GM12878 (cell line): ENCODE measurements around the gene GABBR2. TPM values are rescaled to one million over a fixed set of nuclear protein-coding genes. Genes with fewer than 3 reads are reported as not detected.

Experiments
- ATAC-seq: fragments of 200-7000 bp; cut with Tn5 transposase; 3 replicates; pipeline ENCODE4 v1.9.1; 2020; ENCODE audit warnings: mild to moderate bottlenecking, moderate library complexity
- BruUV-seq: library from RNA; stranded (reverse); fragments of 400-500 nt; replicated peaks from 2 replicates; lab custom pipeline; 2021; lab: Mats Ljungman, UMichigan
- CTCF ChIA-PET: fragments of 300-600 bp; sonication (Branson Sonifier 250); formaldehyde crosslinking; extraction: SDS; loops from one replicate; lab custom pipeline; 2021; ENCODE audit warnings: inconsistent platforms; lab: Yijun Ruan, JAX
- POLR2A ChIA-PET: fragments of 350-600 bp; formaldehyde crosslinking; extraction: SDS; loops from one replicate; lab custom pipeline; 2021; ENCODE audit warnings: inconsistent platforms; lab: Charles Lee
- RAD21 ChIA-PET: fragments of 300-600 bp; sonication (Branson Sonifier 250); formaldehyde crosslinking; loops from one replicate; lab custom pipeline; 2023; ENCODE audit warnings: antibody characterized with exemption; ENCODE audit not compliant: unreplicated experiment; lab: Charles Lee
- SMC1A ChIA-PET: fragments of 300-600 bp; sonication (Branson Sonifier 250); formaldehyde crosslinking; loops from one replicate; lab custom pipeline; 2023; ENCODE audit not compliant: unreplicated experiment, uncharacterized antibody; lab: Charles Lee
- DNase-seq: peaks from one replicate; pipeline ENCODE4 v3.0.0-alpha.2; 2011; ENCODE audit warnings: low read depth, low spot score
- FAIRE-seq: peaks from 3 replicates; lab custom pipeline; 2011; peaks lifted over from hg19 to GRCh38; lab: Jason Lieb, UNC
- H2AFZ ChIP-seq: 2 replicates; pipeline ENCODE4 v1.6.0; 2011; ENCODE audit warnings: low read depth, low read length, control low read depth; ENCODE audit not compliant: control insufficient read depth
- H3K27ac ChIP-seq: 2 replicates; pipeline ENCODE4 v1.5.1; 2011; ENCODE audit warnings: control low read depth; ENCODE audit not compliant: control insufficient read depth, insufficient read depth
- H3K27me3 ChIP-seq, 2 experiments: replicated peaks in 1 of 2; 2 replicates each; pipeline versions ENCODE4 v1.6.0 to v1.6.1; 2011; ENCODE audit warnings: low read length in 1 of 2; ENCODE audit not compliant: control insufficient read depth in 2 of 2, insufficient read depth in 2 of 2
- H3K36me3 ChIP-seq, 2 experiments: 2 replicates each; pipeline ENCODE4 v1.5.1; 2011; ENCODE audit warnings: low read length in 1 of 2; ENCODE audit not compliant: control insufficient read depth in 2 of 2, insufficient read depth in 2 of 2
- H3K4me1 ChIP-seq: 2 replicates; pipeline ENCODE4 v1.6.1; 2011; ENCODE audit warnings: mild to moderate bottlenecking, low read length, moderate library complexity, mixed read lengths; ENCODE audit not compliant: control insufficient read depth, insufficient read depth
- H3K4me2 ChIP-seq: 2 replicates; pipeline ENCODE4 v1.6.0; 2011; ENCODE audit warnings: control low read depth; ENCODE audit not compliant: control insufficient read depth, insufficient read depth
- H3K4me3 ChIP-seq: fragments of 200-600 bp; sonication (generic); 2 replicates; pipeline ENCODE4 v1.5.1; 2016
- H3K79me2 ChIP-seq: 2 replicates; pipeline ENCODE4 v1.6.0; 2011; ENCODE audit warnings: low read length; ENCODE audit not compliant: control insufficient read depth, insufficient read depth
- H3K9ac ChIP-seq: 2 replicates; pipeline ENCODE4 v1.8.0; 2011; ENCODE audit warnings: low read length, control low read depth, mixed read lengths; ENCODE audit not compliant: control insufficient read depth, insufficient read depth
- H3K9me3 ChIP-seq: replicated peaks from 3 replicates; pipeline ENCODE4 v1.5.1; 2011; ENCODE audit warnings: mild to moderate bottlenecking, low read length; ENCODE audit not compliant: control insufficient read depth, insufficient read depth
- H4K20me1 ChIP-seq: 2 replicates; pipeline ENCODE4 v1.6.0; 2011; ENCODE audit not compliant: control insufficient read depth, insufficient read depth
- ETV6 ChIP-seq, 2 experiments: fragments of 450-650 bp in 1 of 2; IDR thresholded peaks in 1 of 2; conservative IDR thresholded peaks in 1 of 2; 2 replicates each; pipeline ENCODE4 v1.6.1; 2014; ENCODE audit warnings: antibody characterized with exemption in 1 of 2, borderline replicate concordance in 1 of 2, low read depth in 1 of 2, mild to moderate bottlenecking in 1 of 2, moderate library complexity in 1 of 2
- HDAC2 ChIP-seq: fragments of 200-600 bp; sonication (generic); IDR thresholded peaks from 2 replicates; pipeline ENCODE4 v1.6.1; 2017
- HDAC6 ChIP-seq: fragments of 200-600 bp; sonication (generic); IDR thresholded peaks from one replicate; pipeline ENCODE4 v1.8.0; 2017; ENCODE audit warnings: antibody characterized with exemption; ENCODE audit not compliant: unreplicated experiment
- IKZF1 ChIP-seq: fragments of 450-650 bp; conservative IDR thresholded peaks from 2 replicates; pipeline ENCODE4 v1.6.1; 2017; ENCODE audit warnings: antibody characterized with exemption, mild to moderate bottlenecking
- KLF5 ChIP-seq: fragments of 450-650 bp; IDR thresholded peaks from 2 replicates; pipeline ENCODE4 v1.6.1; 2014; ENCODE audit warnings: mild to moderate bottlenecking; ENCODE audit not compliant: partially characterized antibody
- NBN ChIP-seq: fragments of 450-650 bp; IDR thresholded peaks from 2 replicates; pipeline ENCODE4 v1.6.1; 2016
- NFYA ChIP-seq: IDR thresholded peaks from 2 replicates; pipeline ENCODE4 v1.6.1; 2011; ENCODE audit warnings: low read depth, mild to moderate bottlenecking, low read length, improper control_type of control experiment, borderline replicate concordance
- PAX8 ChIP-seq: fragments of 450-650 bp; IDR thresholded peaks from 2 replicates; pipeline ENCODE4 v1.6.1; 2017; ENCODE audit warnings: mild to moderate bottlenecking, moderate library complexity
- RAD51 ChIP-seq: fragments of 450-650 bp; IDR thresholded peaks from 2 replicates; pipeline ENCODE4 v1.6.1; 2016; ENCODE audit warnings: moderate library complexity, mild to moderate bottlenecking, inconsistent platforms
- SMC3 ChIP-seq: IDR thresholded peaks from 2 replicates; pipeline ENCODE4 v1.6.1; 2011; ENCODE audit warnings: low read length, improper control_type of control experiment, borderline replicate concordance
- TCF7 ChIP-seq: IDR thresholded peaks from 2 replicates; pipeline ENCODE4 v1.6.1; 2014; ENCODE audit warnings: antibody characterized with exemption, borderline replicate concordance
- ZNF274 ChIP-seq: IDR thresholded peaks from one replicate; pipeline ENCODE4 v1.8.0; 2011; ENCODE audit not compliant: insufficient read length, insufficient read depth
- WGBS: methylation state at CpG from one replicate; pipeline ENCODE4 v1.1.6; 2016; ENCODE audit warnings: low lambda C conversion rate; ENCODE audit not compliant: insufficient replicate concordance, insufficient coverage; ENCODE audit errors: missing lambda C conversion rate; 5-methylcytosine and 5-hydroxymethylcytosine counted together
- in situ Hi-C: fragments of 300-500 bp; cut with MboI; formaldehyde crosslinking; loops from 9 replicates; pipeline ENCODE4 v1.14.3; 2018; ENCODE audit warnings: mixed read lengths
- intact Hi-C: fragments of 100-400 bp; cut with micrococcal nuclease; formaldehyde crosslinking; loops from one replicate; pipeline ENCODE4 v1.14.2; 2022; ENCODE audit not compliant: unreplicated experiment
- polyA plus RNA-seq, 11 experiments: library from polyadenylated mRNA; depleted of rRNA in 4 of 11; unstranded in 6 of 11; stranded (reverse) in 5 of 11; fragments of >200 nt; fragmentation: Nextera tagmentation in 4 of 11; fragmentation: Illumina TruSeq in 1 of 11; extraction: Ambion mirVana in 4 of 11; extraction: Trizol in 1 of 11; gene quantifications; 1 replicate in 1 of 11; 2 replicates in 10 of 11; pipeline versions ENCODE4 v1.2.1 to v1.2.3, GENCODE V29; 2011 to 2016; ENCODE audit warnings: inconsistent platforms in 2 of 11, missing spikeins in 2 of 11, low read depth in 1 of 11
- total RNA-seq, 4 experiments: library from RNA; depleted of rRNA in 3 of 4; stranded (reverse); fragments of >200 nt in 3 of 4; fragmentation: Illumina TruSeq in 1 of 4; extraction: Trizol in 1 of 4; gene quantifications; 2 replicates each; pipeline versions ENCODE4 v1.2.1 to v1.2.3, GENCODE V29; 2013 to 2021
- TF ChIP-seq, protein P1 (sequence below): fragments of 450-650 bp; IDR thresholded peaks from 2 replicates; pipeline ENCODE4 v1.6.1; 2017; ENCODE audit warnings: mild to moderate bottlenecking, low read depth, inconsistent platforms; ENCODE audit not compliant: poor library complexity, severe bottlenecking
- TF ChIP-seq, protein P2 (sequence below): IDR thresholded peaks from 2 replicates; pipeline ENCODE4 v1.6.1; 2011; ENCODE audit warnings: borderline replicate concordance, low read depth, mild to moderate bottlenecking, moderate library complexity, low read length; ENCODE audit not compliant: insufficient read depth, poor library complexity, severe bottlenecking
- TF ChIP-seq, protein P3 (sequence below): fragments of 450-650 bp; IDR thresholded peaks from 2 replicates; pipeline ENCODE4 v1.6.1; 2017; ENCODE audit warnings: mild to moderate bottlenecking
- TF ChIP-seq, protein P4 (sequence below): IDR thresholded peaks from 2 replicates; pipeline ENCODE4 v1.6.1; 2011; ENCODE audit warnings: borderline replicate concordance, low read depth, mild to moderate bottlenecking, moderate library complexity, mixed read lengths, low read length; ENCODE audit not compliant: insufficient read depth; ENCODE audit errors: extremely low read length
- TF ChIP-seq, protein P5 (sequence below): fragments of 450-650 bp; IDR thresholded peaks from 2 replicates; pipeline ENCODE4 v1.6.1; 2016; ENCODE audit warnings: mild to moderate bottlenecking

Gene GABBR2
- total and polyA plus RNA-seq, 10 of the 15 experiments (the other 5 are each of a cell fraction or from before 2014, with no cell fraction given), result 0.02 to 2.2 (median 0.06) TPM; not detected in 2

DNA sequence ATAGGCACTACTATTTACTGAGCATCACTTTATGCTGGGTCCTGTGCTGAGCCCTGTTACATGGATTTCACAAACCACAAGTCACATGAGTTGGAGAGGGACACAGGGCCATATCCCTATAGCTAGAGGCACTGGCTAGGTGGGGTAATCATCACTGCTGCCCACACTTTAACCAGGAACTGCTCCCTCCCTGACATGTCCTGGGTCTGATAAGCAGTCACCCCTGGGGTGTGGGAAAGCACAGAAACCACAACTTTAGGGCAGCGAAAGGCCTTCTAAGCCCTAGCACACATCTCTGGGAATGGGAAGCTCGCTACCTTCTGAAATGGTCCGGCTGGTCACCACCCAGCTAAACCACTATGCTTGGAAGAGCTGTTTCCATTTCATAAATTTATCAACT is 468.3 kb downstream of the GABBR2 start:
- FAIRE-seq (no peak), ATAC-seq (no peak), DNase-seq (no peak)
- no peak overlapping the region for H2AFZ ChIP-seq
- BruUV-seq, result no TSS peak
- no peaks in the 10 kb centered on the region for H4K20me1 ChIP-seq
- H3K27me3 ChIP-seq, result no peaks in the 10 kb centered on the region
- ChIA-PET RAD21 (no interaction called here), POLR2A (no interaction called here), SMC1A (no interaction called here), CTCF (interaction anchor here (0.5 to 1.7 kb wide), 3 partner anchors 35 to 161 kb away, joined by 3 to 6 read pairs (median 4); no protein-coding TSS in a partner anchor)
- H3K4me1 ChIP-seq, result no peaks in the 10 kb centered on the region
- H3K9me3 ChIP-seq, result no peaks in the 10 kb centered on the region
- 61% methylated on average over 3 of the region's 3 CpGs for WGBS
- H3K9ac ChIP-seq, result no peak overlapping the region
- no peaks in the 10 kb centered on the region for H3K79me2 ChIP-seq
- TF ChIP-seq RAD51 (no peak), SMC3 (no peak), NBN (no peak), PAX8 (no peak), HDAC2 (no peak), KLF5 (no peak), NFYA (no peak), ETV6 (conservative IDR thresholded peaks at IDR 0.05 in 1 of 2, IDR thresholded peaks at IDR 0.05 in 1 of 2; ENCODE audit: borderline replicate concordance in 1 of 2, low read depth in 1 of 2) (no peak), IKZF1 (no peak), HDAC6 (no peak), TCF7 (no peak), ZNF274 (no peak)
- TF ChIP-seq, protein P1, sequence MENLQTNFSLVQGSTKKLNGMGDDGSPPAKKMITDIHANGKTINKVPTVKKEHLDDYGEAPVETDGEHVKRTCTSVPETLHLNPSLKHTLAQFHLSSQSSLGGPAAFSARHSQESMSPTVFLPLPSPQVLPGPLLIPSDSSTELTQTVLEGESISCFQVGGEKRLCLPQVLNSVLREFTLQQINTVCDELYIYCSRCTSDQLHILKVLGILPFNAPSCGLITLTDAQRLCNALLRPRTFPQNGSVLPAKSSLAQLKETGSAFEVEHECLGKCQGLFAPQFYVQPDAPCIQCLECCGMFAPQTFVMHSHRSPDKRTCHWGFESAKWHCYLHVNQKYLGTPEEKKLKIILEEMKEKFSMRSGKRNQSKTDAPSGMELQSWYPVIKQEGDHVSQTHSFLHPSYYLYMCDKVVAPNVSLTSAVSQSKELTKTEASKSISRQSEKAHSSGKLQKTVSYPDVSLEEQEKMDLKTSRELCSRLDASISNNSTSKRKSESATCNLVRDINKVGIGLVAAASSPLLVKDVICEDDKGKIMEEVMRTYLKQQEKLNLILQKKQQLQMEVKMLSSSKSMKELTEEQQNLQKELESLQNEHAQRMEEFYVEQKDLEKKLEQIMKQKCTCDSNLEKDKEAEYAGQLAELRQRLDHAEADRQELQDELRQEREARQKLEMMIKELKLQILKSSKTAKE, result no peak
- TF ChIP-seq, protein P2, sequence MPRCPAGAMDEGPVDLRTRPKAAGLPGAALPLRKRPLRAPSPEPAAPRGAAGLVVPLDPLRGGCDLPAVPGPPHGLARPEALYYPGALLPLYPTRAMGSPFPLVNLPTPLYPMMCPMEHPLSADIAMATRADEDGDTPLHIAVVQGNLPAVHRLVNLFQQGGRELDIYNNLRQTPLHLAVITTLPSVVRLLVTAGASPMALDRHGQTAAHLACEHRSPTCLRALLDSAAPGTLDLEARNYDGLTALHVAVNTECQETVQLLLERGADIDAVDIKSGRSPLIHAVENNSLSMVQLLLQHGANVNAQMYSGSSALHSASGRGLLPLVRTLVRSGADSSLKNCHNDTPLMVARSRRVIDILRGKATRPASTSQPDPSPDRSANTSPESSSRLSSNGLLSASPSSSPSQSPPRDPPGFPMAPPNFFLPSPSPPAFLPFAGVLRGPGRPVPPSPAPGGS, result no peak
- TF ChIP-seq, protein P3, sequence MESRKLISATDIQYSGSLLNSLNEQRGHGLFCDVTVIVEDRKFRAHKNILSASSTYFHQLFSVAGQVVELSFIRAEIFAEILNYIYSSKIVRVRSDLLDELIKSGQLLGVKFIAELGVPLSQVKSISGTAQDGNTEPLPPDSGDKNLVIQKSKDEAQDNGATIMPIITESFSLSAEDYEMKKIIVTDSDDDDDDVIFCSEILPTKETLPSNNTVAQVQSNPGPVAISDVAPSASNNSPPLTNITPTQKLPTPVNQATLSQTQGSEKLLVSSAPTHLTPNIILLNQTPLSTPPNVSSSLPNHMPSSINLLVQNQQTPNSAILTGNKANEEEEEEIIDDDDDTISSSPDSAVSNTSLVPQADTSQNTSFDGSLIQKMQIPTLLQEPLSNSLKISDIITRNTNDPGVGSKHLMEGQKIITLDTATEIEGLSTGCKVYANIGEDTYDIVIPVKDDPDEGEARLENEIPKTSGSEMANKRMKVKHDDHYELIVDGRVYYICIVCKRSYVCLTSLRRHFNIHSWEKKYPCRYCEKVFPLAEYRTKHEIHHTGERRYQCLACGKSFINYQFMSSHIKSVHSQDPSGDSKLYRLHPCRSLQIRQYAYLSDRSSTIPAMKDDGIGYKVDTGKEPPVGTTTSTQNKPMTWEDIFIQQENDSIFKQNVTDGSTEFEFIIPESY, result no peak
- TF ChIP-seq, protein P4, sequence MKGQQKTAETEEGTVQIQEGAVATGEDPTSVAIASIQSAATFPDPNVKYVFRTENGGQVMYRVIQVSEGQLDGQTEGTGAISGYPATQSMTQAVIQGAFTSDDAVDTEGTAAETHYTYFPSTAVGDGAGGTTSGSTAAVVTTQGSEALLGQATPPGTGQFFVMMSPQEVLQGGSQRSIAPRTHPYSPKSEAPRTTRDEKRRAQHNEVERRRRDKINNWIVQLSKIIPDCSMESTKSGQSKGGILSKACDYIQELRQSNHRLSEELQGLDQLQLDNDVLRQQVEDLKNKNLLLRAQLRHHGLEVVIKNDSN, result no peak
- TF ChIP-seq, protein P5, sequence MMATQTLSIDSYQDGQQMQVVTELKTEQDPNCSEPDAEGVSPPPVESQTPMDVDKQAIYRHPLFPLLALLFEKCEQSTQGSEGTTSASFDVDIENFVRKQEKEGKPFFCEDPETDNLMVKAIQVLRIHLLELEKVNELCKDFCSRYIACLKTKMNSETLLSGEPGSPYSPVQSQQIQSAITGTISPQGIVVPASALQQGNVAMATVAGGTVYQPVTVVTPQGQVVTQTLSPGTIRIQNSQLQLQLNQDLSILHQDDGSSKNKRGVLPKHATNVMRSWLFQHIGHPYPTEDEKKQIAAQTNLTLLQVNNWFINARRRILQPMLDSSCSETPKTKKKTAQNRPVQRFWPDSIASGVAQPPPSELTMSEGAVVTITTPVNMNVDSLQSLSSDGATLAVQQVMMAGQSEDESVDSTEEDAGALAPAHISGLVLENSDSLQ, result no peak
- intact Hi-C loops, result no loop called here
- no peak overlapping the region for H3K27ac ChIP-seq
- no peaks in the 10 kb centered on the region for H3K36me3 ChIP-seq
- no peak overlapping the region for H3K4me2 ChIP-seq
- in situ Hi-C loops, result no loop called here
- H3K4me3 ChIP-seq, result no peak overlapping the region
